Effector CD4-positive, alpha-beta T cell (primary cell): ENCODE results near the gene EXPH5.

Source experiments
- DNase-seq: peaks from one replicate; pipeline ENCODE4 v3.0.0-alpha.2; 2020

Gene EXPH5

GRCh38 chr11:108561535-108561991 is 32.0 kb downstream of the EXPH5 start:
- DNase-seq: no peak

- DNase-seq: no peak
These were observed 33.7 kb downstream of the EXPH5 start for GRCh38 chr11:108559904-108560303.

- DNase-seq: no peak
These were observed 34.2 kb downstream of the EXPH5 start for GRCh38 chr11:108559340-108559739.

- no peak for DNase-seq
These were observed 35.3 kb downstream of the EXPH5 start for GRCh38 chr11:108558222-108558621.

- no peak for DNase-seq
These were observed 37.5 kb downstream of the EXPH5 start for GRCh38 chr11:108556019-108556418.

GRCh38 chr11:108551651-108552462 is 41.7 kb downstream of the EXPH5 start:
- DNase-seq: no peak

GRCh38 chr11:108549319-108549885 is 44.2 kb downstream of the EXPH5 start:
- DNase-seq: no peak

- DNase-seq: no peak
These were observed 47.6 kb downstream of the EXPH5 start for GRCh38 chr11:108545909-108546501.

GRCh38 chr11:108543316-108543964 is 50.1 kb downstream of the EXPH5 start:
- no peak for DNase-seq

- no peak for DNase-seq
These were observed 52.0 kb downstream of the EXPH5 start for GRCh38 chr11:108541531-108541930.

- DNase-seq: no peak
These were observed 55.1 kb downstream of the EXPH5 start for GRCh38 chr11:108538502-108538901.

- DNase-seq: no peak
These were observed 55.5 kb downstream of the EXPH5 start for GRCh38 chr11:108538022-108538424.

- no peak for DNase-seq
These were observed 56.8 kb downstream of the EXPH5 start for GRCh38 chr11:108536783-108537182.

GRCh38 chr11:108535384-108535955 is 58.1 kb downstream of the EXPH5 start:
- no peak for DNase-seq

GRCh38 chr11:108534274-108534882 is 59.2 kb downstream of the EXPH5 start:
- DNase-seq: no peak

GRCh38 chr11:108530426-108530825 is 63.1 kb downstream of the EXPH5 start:
- DNase-seq: no peak

- DNase-seq: no peak
These were observed 66.2 kb downstream of the EXPH5 start for GRCh38 chr11:108527382-108527781.

GRCh38 chr11:108525161-108525560 is 68.4 kb downstream of the EXPH5 start:
- no peak for DNase-seq

GRCh38 chr11:108524422-108524821 is 69.1 kb downstream of the EXPH5 start:
- DNase-seq: no peak

- no peak for DNase-seq
These were observed 71.2 kb downstream of the EXPH5 start for GRCh38 chr11:108522318-108522717.

- DNase-seq: no peak
These were observed 75.0 kb downstream of the EXPH5 start for GRCh38 chr11:108518581-108518980.

GRCh38 chr11:108516125-108516524 is 77.4 kb downstream of the EXPH5 start:
- DNase-seq: no peak

GRCh38 chr11:108512708-108513107 is 80.9 kb downstream of the EXPH5 start:
- DNase-seq: no peak
